GM12878 (cell line): ENCODE results near the gene ULK4. TPM values are rescaled to one million over a fixed set of nuclear protein-coding genes. Genes with fewer than 3 reads are reported as not detected.

ENCODE experiments used
- ATAC-seq: fragments of 200-7000 bp; cut with Tn5 transposase; 3 replicates; pipeline ENCODE4 v1.9.1; 2020; ENCODE audit warnings: mild to moderate bottlenecking, moderate library complexity
- BruUV-seq: library from RNA; stranded (reverse); fragments of 400-500 nt; replicated peaks from 2 replicates; lab custom pipeline; 2021; lab: Mats Ljungman, UMichigan
- CTCF ChIA-PET: fragments of 300-600 bp; sonication (Branson Sonifier 250); formaldehyde crosslinking; extraction: SDS; loops from one replicate; lab custom pipeline; 2021; ENCODE audit warnings: inconsistent platforms; lab: Yijun Ruan, JAX
- POLR2A ChIA-PET: fragments of 350-600 bp; formaldehyde crosslinking; extraction: SDS; loops from one replicate; lab custom pipeline; 2021; ENCODE audit warnings: inconsistent platforms; lab: Charles Lee
- RAD21 ChIA-PET: fragments of 300-600 bp; sonication (Branson Sonifier 250); formaldehyde crosslinking; loops from one replicate; lab custom pipeline; 2023; ENCODE audit warnings: antibody characterized with exemption; ENCODE audit not compliant: unreplicated experiment; lab: Charles Lee
- SMC1A ChIA-PET: fragments of 300-600 bp; sonication (Branson Sonifier 250); formaldehyde crosslinking; loops from one replicate; lab custom pipeline; 2023; ENCODE audit not compliant: unreplicated experiment, uncharacterized antibody; lab: Charles Lee
- DNase-seq: peaks from one replicate; pipeline ENCODE4 v3.0.0-alpha.2; 2011; ENCODE audit warnings: low read depth, low spot score
- FAIRE-seq: peaks from 3 replicates; lab custom pipeline; 2011; peaks lifted over from hg19 to GRCh38; lab: Jason Lieb, UNC
- H2AFZ ChIP-seq: 2 replicates; pipeline ENCODE4 v1.6.0; 2011; ENCODE audit warnings: low read depth, low read length, control low read depth; ENCODE audit not compliant: control insufficient read depth
- H3K27ac ChIP-seq: 2 replicates; pipeline ENCODE4 v1.5.1; 2011; ENCODE audit warnings: control low read depth; ENCODE audit not compliant: control insufficient read depth, insufficient read depth
- H3K27me3 ChIP-seq, 2 experiments: replicated peaks in 1 of 2; 2 replicates each; pipeline versions ENCODE4 v1.6.0 to v1.6.1; 2011; ENCODE audit warnings: low read length in 1 of 2; ENCODE audit not compliant: control insufficient read depth in 2 of 2, insufficient read depth in 2 of 2
- H3K36me3 ChIP-seq, 2 experiments: 2 replicates each; pipeline ENCODE4 v1.5.1; 2011; ENCODE audit warnings: low read length in 1 of 2; ENCODE audit not compliant: control insufficient read depth in 2 of 2, insufficient read depth in 2 of 2
- H3K4me1 ChIP-seq: 2 replicates; pipeline ENCODE4 v1.6.1; 2011; ENCODE audit warnings: mild to moderate bottlenecking, low read length, moderate library complexity, mixed read lengths; ENCODE audit not compliant: control insufficient read depth, insufficient read depth
- H3K4me2 ChIP-seq: 2 replicates; pipeline ENCODE4 v1.6.0; 2011; ENCODE audit warnings: control low read depth; ENCODE audit not compliant: control insufficient read depth, insufficient read depth
- H3K4me3 ChIP-seq: fragments of 200-600 bp; sonication (generic); 2 replicates; pipeline ENCODE4 v1.5.1; 2016
- H3K79me2 ChIP-seq: 2 replicates; pipeline ENCODE4 v1.6.0; 2011; ENCODE audit warnings: low read length; ENCODE audit not compliant: control insufficient read depth, insufficient read depth
- H3K9ac ChIP-seq: 2 replicates; pipeline ENCODE4 v1.8.0; 2011; ENCODE audit warnings: low read length, control low read depth, mixed read lengths; ENCODE audit not compliant: control insufficient read depth, insufficient read depth
- H3K9me3 ChIP-seq: replicated peaks from 3 replicates; pipeline ENCODE4 v1.5.1; 2011; ENCODE audit warnings: mild to moderate bottlenecking, low read length; ENCODE audit not compliant: control insufficient read depth, insufficient read depth
- H4K20me1 ChIP-seq: 2 replicates; pipeline ENCODE4 v1.6.0; 2011; ENCODE audit not compliant: control insufficient read depth, insufficient read depth
- ATF3 ChIP-seq: IDR thresholded peaks from 2 replicates; pipeline ENCODE4 v1.6.1; 2011; ENCODE audit warnings: low read depth, mild to moderate bottlenecking, low read length, moderate library complexity, borderline replicate concordance; ENCODE audit errors: extremely low read depth
- E4F1 ChIP-seq: fragments of 450-650 bp; IDR thresholded peaks from 2 replicates; pipeline ENCODE4 v1.6.1; 2018; ENCODE audit warnings: borderline replicate concordance, mild to moderate bottlenecking; ENCODE audit not compliant: partially characterized antibody
- GATAD2B ChIP-seq: fragments of 450-650 bp; conservative IDR thresholded peaks from 2 replicates; pipeline ENCODE4 v1.6.1; 2017; ENCODE audit warnings: low read depth, mild to moderate bottlenecking, moderate library complexity
- HSF1 ChIP-seq: fragments of 150-350 bp; IDR thresholded peaks from 2 replicates; pipeline ENCODE4 v1.6.1; 2014; ENCODE audit warnings: mild to moderate bottlenecking, low read depth, low read length
- PRDM15 ChIP-seq: fragments of 450-650 bp; formaldehyde crosslinking; IDR thresholded peaks from 2 replicates; pipeline ENCODE4 v1.4.0; 2020; ENCODE audit warnings: mild to moderate bottlenecking, moderate library complexity
- SMARCA5 ChIP-seq: fragments of 450-650 bp; IDR thresholded peaks from 2 replicates; pipeline ENCODE4 v1.6.1; 2017; ENCODE audit warnings: mild to moderate bottlenecking
- ZNF622 ChIP-seq: fragments of 450-650 bp; IDR thresholded peaks from 2 replicates; pipeline ENCODE4 v1.6.1; 2017; ENCODE audit warnings: mild to moderate bottlenecking, inconsistent platforms
- ZNF687 ChIP-seq: fragments of 450-650 bp; IDR thresholded peaks from 2 replicates; pipeline ENCODE4 v1.6.1; 2017; ENCODE audit warnings: mild to moderate bottlenecking, moderate library complexity
- WGBS: methylation state at CpG from one replicate; pipeline ENCODE4 v1.1.6; 2016; ENCODE audit warnings: low lambda C conversion rate; ENCODE audit not compliant: insufficient replicate concordance, insufficient coverage; ENCODE audit errors: missing lambda C conversion rate; 5-methylcytosine and 5-hydroxymethylcytosine counted together
- in situ Hi-C: fragments of 300-500 bp; cut with MboI; formaldehyde crosslinking; loops from 9 replicates; pipeline ENCODE4 v1.14.3; 2018; ENCODE audit warnings: mixed read lengths
- intact Hi-C: fragments of 100-400 bp; cut with micrococcal nuclease; formaldehyde crosslinking; loops from one replicate; pipeline ENCODE4 v1.14.2; 2022; ENCODE audit not compliant: unreplicated experiment
- polyA plus RNA-seq, 11 experiments: library from polyadenylated mRNA; depleted of rRNA in 4 of 11; unstranded in 6 of 11; stranded (reverse) in 5 of 11; fragments of >200 nt; fragmentation: Nextera tagmentation in 4 of 11; fragmentation: Illumina TruSeq in 1 of 11; extraction: Ambion mirVana in 4 of 11; extraction: Trizol in 1 of 11; gene quantifications; 1 replicate in 1 of 11; 2 replicates in 10 of 11; pipeline versions ENCODE4 v1.2.1 to v1.2.3, GENCODE V29; 2011 to 2016; ENCODE audit warnings: inconsistent platforms in 2 of 11, missing spikeins in 2 of 11, low read depth in 1 of 11
- total RNA-seq, 4 experiments: library from RNA; depleted of rRNA in 3 of 4; stranded (reverse); fragments of >200 nt in 3 of 4; fragmentation: Illumina TruSeq in 1 of 4; extraction: Trizol in 1 of 4; gene quantifications; 2 replicates each; pipeline versions ENCODE4 v1.2.1 to v1.2.3, GENCODE V29; 2013 to 2021

ULK4 gene
- total and polyA plus RNA-seq, 10 of the 15 experiments (the other 5 are each of a cell fraction or from before 2014, with no cell fraction given), result 3.5 to 7.6 (median 6.3) TPM

- TF ChIP-seq PRDM15 (CRISPR knock-in tag) (no peak), E4F1 (no peak)
Measured at GRCh38 chr3:41418961-41419691, 542.8 kb downstream of the ULK4 start (continued).

GRCh38 chr3:41417574-41417973 lies 544.3 kb downstream of the ULK4 start:
- H3K27me3 ChIP-seq, result no peaks in the 10 kb centered on the region
- no peak for DNase-seq
- H3K4me2 ChIP-seq, result no peak overlapping the region
- no peak for FAIRE-seq
- H3K4me3 ChIP-seq, result no peak overlapping the region
- H4K20me1 ChIP-seq, result no peaks in the 10 kb centered on the region
- H3K4me1 ChIP-seq, result no peaks in the 10 kb centered on the region
- H3K27ac ChIP-seq, result no peak overlapping the region
- H2AFZ ChIP-seq, result no peak overlapping the region
- in situ Hi-C loops (no loop called here), intact Hi-C loops (no loop called here)
- no peaks in the 10 kb centered on the region for H3K79me2 ChIP-seq
- ChIA-PET POLR2A (no interaction called here), RAD21 (no interaction called here), CTCF (interaction anchor here (1.3 kb wide), 1 partner anchor 10 kb away, joined by 3 read pairs; no protein-coding TSS in a partner anchor), SMC1A (interaction anchor here (1.2 kb wide), 1 partner anchor 8 kb away, joined by 4 read pairs; no protein-coding TSS in a partner anchor)
- WGBS, result 55% methylated on average over 3 of the region's 3 CpGs
- BruUV-seq, result no TSS peak
- no peaks in the 10 kb centered on the region for H3K9me3 ChIP-seq
- no peaks in the 10 kb centered on the region for H3K36me3 ChIP-seq
- no peak overlapping the region for H3K9ac ChIP-seq
- ATAC-seq, result no peak
- TF ChIP-seq GATAD2B (no peak), HSF1 (no peak), SMARCA5 (no peak), ZNF687 (no peak), ATF3 (no peak), ZNF622 (no peak)
